ENCODE data around the gene PRKACG.

PRKACG gene

GRCh38 chr9:68980341-68980914 lies 33.5 kb downstream of the PRKACG start:
- DNase-seq = no peak

- no peak for DNase-seq
Measured at GRCh38 chr9:68979538-68980314, 34.2 kb downstream of the PRKACG start.

- no peak for DNase-seq
Measured at GRCh38 chr9:68978501-68978900, 35.4 kb downstream of the PRKACG start.

- no peak for DNase-seq
Measured at GRCh38 chr9:68978066-68978465, 35.8 kb downstream of the PRKACG start.

- no peak for DNase-seq
Measured at GRCh38 chr9:68975365-68976043, 38.4 kb downstream of the PRKACG start.

GRCh38 chr9:68974901-68975300 lies 39.0 kb downstream of the PRKACG start:
- DNase-seq = no peak

GRCh38 chr9:68974431-68974830 lies 39.5 kb downstream of the PRKACG start:
- DNase-seq = no peak

- DNase-seq = no peak
Measured at GRCh38 chr9:68973619-68974018, 40.3 kb downstream of the PRKACG start.

- no peak for DNase-seq
Measured at GRCh38 chr9:68970151-68970550, 43.8 kb downstream of the PRKACG start.

- no peak for DNase-seq
Measured at GRCh38 chr9:68969538-68969937, 44.4 kb downstream of the PRKACG start.

GRCh38 chr9:68967800-68968199 lies 46.1 kb downstream of the PRKACG start:
- DNase-seq = no peak

GRCh38 chr9:68966496-68966944 lies 47.4 kb downstream of the PRKACG start:
- DNase-seq = no peak

- DNase-seq = no peak
Measured at GRCh38 chr9:68964765-68965164, 49.1 kb downstream of the PRKACG start.

GRCh38 chr9:68964102-68964541 lies 49.8 kb downstream of the PRKACG start:
- DNase-seq = no peak

GRCh38 chr9:68963416-68963815 lies 50.5 kb downstream of the PRKACG start:
- no peak for DNase-seq

Measured in NCI-H524 treated with DMSO at 0.1 percent for 48 hours (cell line).